Mammary epithelial cell (primary cell): Measurements from ENCODE around the gene BICRA.
A peak's percentile ranks its signal among the peaks of the same experiment; 100 is the strongest.

Experiments
- CTCF ChIP-seq, 2 donors: IDR thresholded peaks in 1 of 2; conservative IDR thresholded peaks in 1 of 2; 2 replicates each; pipeline ENCODE4 v1.5.1; 2011 to 2012; ENCODE audit warnings: inconsistent platforms in 2 of 2, low read length in 2 of 2, mild to moderate bottlenecking in 2 of 2, control low read depth in 1 of 2, low read depth in 1 of 2; ENCODE audit not compliant: insufficient read depth in 1 of 2; ENCODE audit errors: extremely low read depth in 1 of 2
- EZH2 ChIP-seq: IDR thresholded peaks from 2 replicates; pipeline ENCODE4 v1.6.1; 2012; ENCODE audit warnings: low read length, inconsistent platforms, borderline replicate concordance

DNA sequence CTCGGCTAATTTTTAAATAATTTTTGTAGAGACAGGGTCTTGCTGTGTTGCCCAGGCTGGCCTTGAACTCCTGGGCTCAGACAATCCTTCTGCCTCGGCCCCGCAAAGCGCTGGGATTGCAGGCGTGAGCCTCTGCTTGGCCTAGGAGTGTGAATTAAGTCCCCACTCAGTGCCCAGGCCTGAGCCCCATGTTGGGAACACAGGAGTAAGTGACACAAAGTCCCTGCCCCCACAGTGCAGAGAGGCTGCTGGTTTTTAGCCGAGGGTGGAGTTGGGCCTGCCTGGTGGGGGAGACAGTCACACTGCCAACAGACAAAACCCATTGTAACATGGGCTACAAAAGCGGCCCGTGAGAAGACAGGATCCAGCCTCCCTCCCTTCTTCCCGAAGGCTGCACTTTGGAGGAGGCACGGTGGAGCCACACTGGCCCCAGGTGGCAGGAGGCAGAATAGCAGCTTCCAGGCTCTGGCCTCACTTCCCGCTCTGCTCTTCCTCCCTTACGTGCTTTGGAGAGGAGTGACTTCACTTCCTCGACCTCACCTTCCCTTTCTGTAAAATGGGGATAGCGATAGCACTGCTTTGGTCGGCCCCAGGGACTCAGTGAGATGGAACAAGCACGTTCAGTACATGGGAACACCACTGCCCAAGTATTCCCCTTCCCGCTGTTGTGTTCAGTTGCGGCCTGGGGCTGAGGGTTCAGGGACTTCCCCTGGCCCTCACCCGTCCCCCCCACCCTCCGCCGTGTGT, 89.1 kb downstream of the BICRA start:
- TF ChIP-seq CTCF (conservative IDR thresholded peaks at IDR 0.05 in 1 of 2, IDR thresholded peaks at IDR 0.05 in 1 of 2; ENCODE audit: extremely low read depth in 1 of 2, insufficient read depth in 1 of 2, low read depth in 1 of 2, low read length in 2 of 2): peak; percentile 99
- no peak for TF ChIP-seq EZH2
